ENCODE measurements around the gene GPRC5C. TPM values are rescaled to one million over a fixed set of nuclear protein-coding genes. Genes with fewer than 3 reads are reported as not detected.
"Not testable (repeated sequence)": the region's sequence is repeated elsewhere in the genome, so short reads cannot be mapped to it uniquely, and the experiment has no call there.

The GPRC5C gene
- total RNA-seq, 4 donors from 2014 or later = 12.6 to 23.6 (median 14.5) TPM

DNA sequence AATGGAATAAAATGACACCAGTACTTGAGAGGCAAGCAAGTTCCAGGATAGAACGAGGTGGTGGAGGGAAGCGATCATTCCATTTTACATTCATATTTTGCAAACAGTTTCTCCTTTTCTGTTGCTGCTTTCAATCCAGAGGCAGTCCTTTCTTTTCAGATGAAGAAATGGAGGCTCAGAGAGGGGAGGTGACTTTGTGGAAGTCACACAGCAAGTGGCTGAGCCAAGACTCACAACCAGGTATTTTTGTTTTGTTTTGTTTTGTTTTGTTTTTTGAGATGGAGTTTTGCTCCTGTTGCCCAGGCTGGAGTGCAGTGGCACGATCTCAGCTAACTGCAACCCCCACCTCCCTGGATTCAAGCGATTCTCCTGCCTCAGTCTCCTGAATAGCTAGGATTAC is 35.3 kb upstream of the GPRC5C start:
- intact Hi-C loops (cut with DNase I) = no loop called here
- no peak for DNase-seq (ENCODE audit: extremely low spot score)
- Histone ChIP-seq H3K4me1 (no peaks in the 10 kb centered on the region), H3K27me3 (no peaks in the 10 kb centered on the region), H3K4me3 (no peak overlapping the region), H3K27ac (replicated peaks in 1 of 4) (no peak overlapping the region), H3K9me3 (peaks cover 0 to 3% (median 0%) of the 10 kb centered on the region in 4 donors), H3K36me3 (no peaks in the 10 kb centered on the region)
- 71% methylated on average over 4 of the region's 4 CpGs for WGBS
- no peak for TF ChIP-seq EP300 (IDR thresholded peaks at IDR 0.05)

DNA sequence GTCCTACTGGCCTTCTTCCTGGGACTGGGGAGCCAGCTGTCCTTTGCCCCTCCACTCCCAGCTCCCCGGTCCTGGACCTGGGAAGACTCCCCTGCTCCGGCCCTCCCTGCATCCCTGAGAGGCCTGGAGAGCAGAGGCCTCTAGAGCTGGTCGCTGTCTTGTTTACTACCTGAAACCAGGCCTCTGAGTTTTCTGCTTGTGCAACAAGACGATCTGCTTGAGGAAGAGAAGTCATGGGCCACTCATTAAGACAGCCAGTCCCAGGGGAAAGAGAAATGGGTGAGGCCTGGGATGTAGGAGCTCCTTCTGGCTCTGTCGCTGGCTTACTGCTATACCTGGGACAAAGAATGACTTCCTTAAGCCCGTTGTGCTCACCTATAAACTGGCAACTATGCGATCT is 29.8 kb upstream of the GPRC5C start:
- Histone ChIP-seq H3K27me3 (peaks cover 0 to 26% (median 0%) of the 10 kb centered on the region in 4 donors), H3K27ac (replicated peaks in 1 of 4) (no peak overlapping the region), H3K9me3 (no peaks in the 10 kb centered on the region), H3K4me3 (no peak overlapping the region), H3K36me3 (no peaks in the 10 kb centered on the region), H3K4me1 (no peaks in the 10 kb centered on the region)
- TF ChIP-seq, protein P1, sequence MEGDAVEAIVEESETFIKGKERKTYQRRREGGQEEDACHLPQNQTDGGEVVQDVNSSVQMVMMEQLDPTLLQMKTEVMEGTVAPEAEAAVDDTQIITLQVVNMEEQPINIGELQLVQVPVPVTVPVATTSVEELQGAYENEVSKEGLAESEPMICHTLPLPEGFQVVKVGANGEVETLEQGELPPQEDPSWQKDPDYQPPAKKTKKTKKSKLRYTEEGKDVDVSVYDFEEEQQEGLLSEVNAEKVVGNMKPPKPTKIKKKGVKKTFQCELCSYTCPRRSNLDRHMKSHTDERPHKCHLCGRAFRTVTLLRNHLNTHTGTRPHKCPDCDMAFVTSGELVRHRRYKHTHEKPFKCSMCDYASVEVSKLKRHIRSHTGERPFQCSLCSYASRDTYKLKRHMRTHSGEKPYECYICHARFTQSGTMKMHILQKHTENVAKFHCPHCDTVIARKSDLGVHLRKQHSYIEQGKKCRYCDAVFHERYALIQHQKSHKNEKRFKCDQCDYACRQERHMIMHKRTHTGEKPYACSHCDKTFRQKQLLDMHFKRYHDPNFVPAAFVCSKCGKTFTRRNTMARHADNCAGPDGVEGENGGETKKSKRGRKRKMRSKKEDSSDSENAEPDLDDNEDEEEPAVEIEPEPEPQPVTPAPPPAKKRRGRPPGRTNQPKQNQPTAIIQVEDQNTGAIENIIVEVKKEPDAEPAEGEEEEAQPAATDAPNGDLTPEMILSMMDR (IDR thresholded peaks at IDR 0.05) = no peak
- TF ChIP-seq EP300 (IDR thresholded peaks at IDR 0.05) = no peak
- TF ChIP-seq POLR2AphosphoS5 (IDR thresholded peaks at IDR 0.05) = no peak
- no peak for TF ChIP-seq POLR2A (IDR thresholded peaks at IDR 0.05; ENCODE audit: low read depth)
- WGBS = 79% methylated on average over 6 of the region's 7 CpGs
- no peak for DNase-seq (ENCODE audit: extremely low spot score)
- intact Hi-C loops (cut with DNase I) = no loop called here

DNA sequence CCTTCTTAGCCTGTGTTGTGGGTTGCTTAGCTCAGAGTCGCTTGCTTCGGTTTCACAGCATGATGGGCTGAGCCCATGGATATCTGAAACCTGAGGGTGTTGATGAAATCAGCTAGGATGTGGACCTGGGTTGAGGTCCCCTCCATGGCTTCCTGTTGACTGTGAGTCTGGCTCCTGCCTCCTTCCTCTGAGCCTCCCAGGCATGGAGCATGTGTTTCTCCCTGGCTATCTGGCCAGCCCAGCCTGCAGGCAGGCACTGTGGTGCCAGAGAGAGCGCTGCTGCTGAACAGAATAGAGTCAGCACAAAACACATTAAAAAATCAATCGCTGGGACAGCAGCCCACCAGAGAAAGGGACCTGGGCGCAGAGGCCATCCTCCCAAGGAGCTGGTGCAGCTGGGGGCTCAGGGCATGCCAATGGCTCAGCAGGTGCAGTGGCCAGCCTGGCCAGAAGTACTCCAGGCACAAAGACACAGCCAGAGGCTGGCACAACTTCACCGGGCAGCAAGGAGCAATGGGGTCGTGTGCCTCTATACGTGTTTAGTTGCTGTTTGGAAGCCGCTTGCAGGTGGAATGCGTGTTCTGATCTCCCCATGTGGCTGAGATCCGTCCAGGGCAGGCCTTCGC is 28.3 kb upstream of the GPRC5C start:
- TF ChIP-seq POLR2A (IDR thresholded peaks at IDR 0.05; ENCODE audit: low read depth) (no peak), POLR2AphosphoS5 (IDR thresholded peaks at IDR 0.05) (no peak), EP300 (IDR thresholded peaks at IDR 0.05) (no peak)
- TF ChIP-seq, protein P1 (IDR thresholded peaks at IDR 0.05) = no peak
- H3K27ac ChIP-seq (replicated peaks in 1 of 4) = no peak overlapping the region
- intact Hi-C loops (cut with DNase I) = no loop called here
- H3K36me3 ChIP-seq = no peaks in the 10 kb centered on the region
- H3K27me3 ChIP-seq = peaks cover 0 to 26% (median 0%) of the 10 kb centered on the region in 4 donors
- H3K9me3 ChIP-seq = no peaks in the 10 kb centered on the region
- H3K4me3 ChIP-seq = no peak overlapping the region
- no peaks in the 10 kb centered on the region for H3K4me1 ChIP-seq
- 58% methylated on average over 10 of the region's 12 CpGs for WGBS
- DNase-seq (ENCODE audit: extremely low spot score) = no peak

DNA sequence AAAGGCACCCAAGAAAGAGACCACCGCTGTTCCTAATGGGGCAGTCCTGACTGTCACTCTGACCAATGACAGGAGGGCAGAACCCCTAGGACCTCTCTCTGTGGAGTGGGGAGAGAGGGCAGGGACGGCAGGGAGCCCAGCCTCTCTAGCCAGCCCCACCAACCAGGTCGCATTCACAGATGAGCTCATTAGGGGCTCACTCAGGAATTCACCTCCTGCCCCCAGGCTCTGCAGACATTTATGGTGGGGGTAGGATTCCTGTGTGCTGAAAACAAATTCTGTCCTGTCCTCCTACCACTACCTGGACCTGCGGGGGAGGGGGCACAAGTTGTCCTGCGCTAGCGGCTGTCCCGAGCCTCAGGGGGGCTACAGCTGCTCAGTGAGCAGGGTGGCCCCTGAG is 27.7 kb upstream of the GPRC5C start:
- Histone ChIP-seq H3K36me3 (no peaks in the 10 kb centered on the region), H3K4me1 (no peaks in the 10 kb centered on the region), H3K27me3 (peaks cover 0 to 26% (median 0%) of the 10 kb centered on the region in 4 donors), H3K27ac (replicated peaks in 1 of 4) (no peak overlapping the region), H3K9me3 (no peaks in the 10 kb centered on the region), H3K4me3 (no peak overlapping the region)
- WGBS = 65% methylated on average over 5 of the region's 7 CpGs
- DNase-seq (ENCODE audit: extremely low spot score) = no peak
- intact Hi-C loops (cut with DNase I) = no loop called here
- no peak for TF ChIP-seq POLR2AphosphoS5 (IDR thresholded peaks at IDR 0.05)
- TF ChIP-seq, protein P1 (IDR thresholded peaks at IDR 0.05) = no peak
- TF ChIP-seq POLR2A (IDR thresholded peaks at IDR 0.05; ENCODE audit: low read depth) = no peak

DNA sequence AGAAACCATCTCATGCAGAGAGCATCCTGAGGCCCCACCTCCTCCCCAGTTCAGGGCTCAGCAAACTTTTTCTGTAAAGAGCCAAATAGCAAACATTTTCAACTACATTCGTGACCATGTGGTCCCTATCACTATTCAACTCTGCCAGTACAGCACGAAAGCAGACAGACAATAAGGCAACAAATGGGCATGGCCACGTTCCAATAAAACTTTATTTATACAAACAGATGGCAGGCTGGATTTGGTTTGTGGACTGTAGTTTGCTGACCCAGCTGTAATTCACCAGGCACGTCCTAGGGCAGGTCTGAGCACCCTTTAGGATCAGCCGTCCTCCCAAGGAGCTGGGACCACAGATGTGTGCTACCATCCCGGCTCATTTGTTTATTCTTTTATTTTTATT is 27.1 kb upstream of the GPRC5C start:
- WGBS = 68% methylated on average over 6 of the region's 6 CpGs
- Histone ChIP-seq H3K9me3 (no peaks in the 10 kb centered on the region), H3K36me3 (no peaks in the 10 kb centered on the region), H3K27me3 (peaks cover 0 to 26% (median 0%) of the 10 kb centered on the region in 4 donors), H3K4me1 (no peaks in the 10 kb centered on the region), H3K4me3 (no peak overlapping the region), H3K27ac (replicated peaks in 1 of 4) (no peak overlapping the region)
- intact Hi-C loops (cut with DNase I) = no loop called here
- no peak for DNase-seq (ENCODE audit: extremely low spot score)
- TF ChIP-seq EP300 (IDR thresholded peaks at IDR 0.05) (no peak), POLR2AphosphoS5 (IDR thresholded peaks at IDR 0.05) (no peak), POLR2A (IDR thresholded peaks at IDR 0.05; ENCODE audit: low read depth) (no peak)
- TF ChIP-seq, protein P1 (IDR thresholded peaks at IDR 0.05) = no peak

DNA sequence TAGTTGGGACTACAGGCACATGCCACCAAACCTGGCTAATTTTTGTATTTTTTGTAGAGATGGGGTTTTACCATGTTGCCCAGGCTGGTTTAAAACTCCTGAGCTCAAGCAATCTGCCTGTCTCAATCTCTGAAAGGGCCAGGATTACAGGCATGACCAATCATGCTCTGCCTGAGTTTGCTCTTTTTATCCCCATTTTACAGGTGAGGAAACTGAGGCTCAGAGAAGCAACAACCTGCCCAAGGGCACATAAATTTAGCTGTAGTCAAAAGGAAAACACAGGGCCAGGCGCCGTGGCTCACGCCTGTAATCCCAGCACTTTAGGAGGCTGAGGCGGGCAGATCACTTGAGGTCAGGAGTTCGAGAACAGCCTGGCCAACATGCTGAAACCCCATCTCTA is 26.6 kb upstream of the GPRC5C start:
- H3K9me3 ChIP-seq; DNase-seq (ENCODE audit: extremely low spot score); H3K4me1 ChIP-seq; H3K27ac ChIP-seq (replicated peaks in 1 of 4); intact Hi-C loops (cut with DNase I); H3K36me3 ChIP-seq; H3K4me3 ChIP-seq: not testable (repeated sequence)
- WGBS = 93% methylated on average over 5 of the region's 5 CpGs
- peaks cover 0 to 26% (median 0%) of the 10 kb centered on the region in 4 donors for H3K27me3 ChIP-seq

Measured in esophagus muscularis mucosa (tissue), 4 donors.